Esophagus muscularis mucosa (tissue), 4 donors: ENCODE measurements around the gene CYP2D6. TPM values are rescaled to one million over a fixed set of nuclear protein-coding genes. Genes with fewer than 3 reads are reported as not detected.
"Not testable (repeated sequence)": the region's sequence is repeated elsewhere in the genome, so short reads cannot be mapped to it uniquely, and the experiment has no call there.

Experiments used
- DNase-seq: peaks from one replicate; pipeline ENCODE4 v3.0.0-alpha.2; 2017; ENCODE audit errors: extremely low spot score
- H3K27ac ChIP-seq, 4 donors: fragments of 200-600 bp; sonication (generic); replicated peaks in 1 of 4; 1 replicate in 3 of 4; 2 replicates in 1 of 4; pipeline ENCODE4 v1.5.1; 2016 to 2019; ENCODE audit warnings: mild to moderate bottlenecking in 1 of 4
- H3K27me3 ChIP-seq, 4 donors: fragments of 200-600 bp; sonication (generic); one replicate each; pipeline versions ENCODE4 v1.5.1 to v1.6.0; 2016 to 2019
- H3K36me3 ChIP-seq, 4 donors: fragments of 200-600 bp; sonication (generic); one replicate each; pipeline ENCODE4 v1.5.1; 2016 to 2019
- H3K4me1 ChIP-seq, 4 donors: fragments of 200-600 bp; sonication (generic); one replicate each; pipeline ENCODE4 v1.5.1; 2016 to 2019
- H3K4me3 ChIP-seq, 4 donors: fragments of 200-600 bp; sonication (generic); 1 replicate in 2 of 4; 2 replicates in 2 of 4; pipeline ENCODE4 v1.5.1; 2016 to 2019; ENCODE audit warnings: mild to moderate bottlenecking in 4 of 4, moderate library complexity in 1 of 4
- H3K9me3 ChIP-seq, 4 donors: fragments of 200-600 bp; sonication (generic); 1 replicate in 3 of 4; 2 replicates in 1 of 4; pipeline ENCODE4 v1.5.1; 2016 to 2019
- CTCF ChIP-seq, 3 experiments: fragments of 200-600 bp in 2 of 3; fragments of 450-650 bp in 1 of 3; sonication (generic) in 2 of 3; IDR thresholded peaks; one replicate each; pipeline ENCODE4 v1.5.1; 2017 to 2019; ENCODE audit warnings: antibody characterized with exemption in 3 of 3, mild to moderate bottlenecking in 2 of 3, moderate library complexity in 1 of 3
- EP300 ChIP-seq: sonication (generic); formaldehyde crosslinking; IDR thresholded peaks from one replicate; pipeline ENCODE4 v1.6.1; 2017; ENCODE audit warnings: antibody characterized with exemption
- POLR2A ChIP-seq: fragments of 450-650 bp; IDR thresholded peaks from one replicate; pipeline ENCODE4 v1.6.1; 2017; ENCODE audit warnings: antibody characterized with exemption, moderate library complexity, mild to moderate bottlenecking, low read depth
- POLR2AphosphoS5 ChIP-seq, 2 donors: sonication (generic); formaldehyde crosslinking; IDR thresholded peaks; one replicate each; pipeline ENCODE4 v1.6.1; 2017; ENCODE audit warnings: antibody characterized with exemption in 2 of 2
- WGBS: methylation state at CpG from one replicate; pipeline ENCODE4 v1.1.5; 2018; 5-methylcytosine and 5-hydroxymethylcytosine counted together
- intact Hi-C: fragments of 100-400 bp; cut with DNase I; formaldehyde crosslinking; loops from one replicate; pipeline ENCODE4 v1.15.1; 2023
- total RNA-seq, 4 donors: library from RNA; depleted of rRNA; stranded (reverse); fragments of >200 nt; gene quantifications; one replicate each; pipeline versions ENCODE4 v1.1.0 to v1.2.1, GENCODE V29; 2016

The CYP2D6 gene
- total RNA-seq = under 1 TPM in 2 of 4 donors, not detected in 2; 0.42 to 0.52 TPM

GRCh38 chr22:42130639-42131431, at the start of gene CYP2D6:
Gene CYP2D6, minus strand, starts transcription at chr22:42130810. Its CDS starts 19 bp downstream, at chr22:42130791.
- DNase-seq, H3K27me3 ChIP-seq, H3K36me3 ChIP-seq, H3K4me1 ChIP-seq, H3K9me3 ChIP-seq, H3K27ac ChIP-seq, H3K4me3 ChIP-seq, intact Hi-C loops: not testable (repeated sequence)
- 94% methylated on average over 2 of the region's 14 CpGs for WGBS

GRCh38 chr22:42179616-42180015, 49.0 kb upstream of the CYP2D6 start:
- H3K27ac ChIP-seq = peak overlapping the region in 3 of 4 donors; percentile 30 to 63 (median 58)
- DNase-seq = no peak
- peaks cover 7 to 44% (median 24%) of the 10 kb centered on the region in 4 donors for H3K4me1 ChIP-seq
- no peaks in the 10 kb centered on the region for H3K9me3 ChIP-seq
- no peaks in the 10 kb centered on the region for H3K27me3 ChIP-seq
- intact Hi-C loops = no loop called here
- peaks cover 0 to 19% (median 4%) of the 10 kb centered on the region in 4 donors for H3K36me3 ChIP-seq
- no peak overlapping the region for H3K4me3 ChIP-seq
- 84% methylated on average over 6 of the region's 6 CpGs for WGBS
- TF ChIP-seq EP300 (no peak), POLR2AphosphoS5 (IDR thresholded peaks at IDR 0.05) (no peak), CTCF (IDR thresholded peaks at IDR 0.05) (no peak), POLR2A (no peak)

- Histone ChIP-seq H3K27me3 (no peaks in the 10 kb centered on the region), H3K4me3 (no peak overlapping the region), H3K4me1 (peaks cover 7 to 49% (median 28%) of the 10 kb centered on the region in 4 donors), H3K36me3 (peaks cover 0 to 19% (median 4%) of the 10 kb centered on the region in 4 donors), H3K9me3 (no peaks in the 10 kb centered on the region), H3K27ac (no peak overlapping the region)
- 96% methylated on average over 2 of the region's 2 CpGs for WGBS
- DNase-seq = no peak
- TF ChIP-seq POLR2A = no peak
- TF ChIP-seq POLR2AphosphoS5 (IDR thresholded peaks at IDR 0.05) = no peak
- no peak for TF ChIP-seq EP300
- no peak for TF ChIP-seq CTCF (IDR thresholded peaks at IDR 0.05)
- intact Hi-C loops = no loop called here
Measured at GRCh38 chr22:42178910-42179519, 48.4 kb upstream of the CYP2D6 start.

- 87% methylated on average over 5 of the region's 5 CpGs for WGBS
- Histone ChIP-seq H3K27me3 (no peaks in the 10 kb centered on the region), H3K9me3 (no peaks in the 10 kb centered on the region), H3K27ac (no peak overlapping the region), H3K36me3 (peaks cover 0 to 19% (median 4%) of the 10 kb centered on the region in 4 donors), H3K4me1 (peaks cover 7 to 54% (median 39%) of the 10 kb centered on the region in 4 donors), H3K4me3 (no peak overlapping the region)
- intact Hi-C loops = no loop called here
- TF ChIP-seq POLR2AphosphoS5 (IDR thresholded peaks at IDR 0.05) (no peak), POLR2A (no peak)
- no peak for DNase-seq
Measured at GRCh38 chr22:42177891-42178336, 47.3 kb upstream of the CYP2D6 start.

GRCh38 chr22:42176255-42176915, 45.8 kb upstream of the CYP2D6 start:
- intact Hi-C loops = no loop called here
- WGBS = 60% methylated on average over 10 of the region's 10 CpGs
- Histone ChIP-seq H3K27ac (no peak overlapping the region), H3K4me1 (peaks cover 13 to 65% (median 48%) of the 10 kb centered on the region in 4 donors), H3K36me3 (peaks cover 0 to 19% (median 4%) of the 10 kb centered on the region in 4 donors), H3K9me3 (no peaks in the 10 kb centered on the region), H3K4me3 (no peak overlapping the region), H3K27me3 (no peaks in the 10 kb centered on the region)
- TF ChIP-seq EP300 (no peak), CTCF (IDR thresholded peaks at IDR 0.05) (no peak), POLR2AphosphoS5 (IDR thresholded peaks at IDR 0.05) (peak in 1 of 2 donors; percentile 18)
- DNase-seq = no peak
